Measurements from ENCODE around the gene AIPL1.

The AIPL1 gene

DNA sequence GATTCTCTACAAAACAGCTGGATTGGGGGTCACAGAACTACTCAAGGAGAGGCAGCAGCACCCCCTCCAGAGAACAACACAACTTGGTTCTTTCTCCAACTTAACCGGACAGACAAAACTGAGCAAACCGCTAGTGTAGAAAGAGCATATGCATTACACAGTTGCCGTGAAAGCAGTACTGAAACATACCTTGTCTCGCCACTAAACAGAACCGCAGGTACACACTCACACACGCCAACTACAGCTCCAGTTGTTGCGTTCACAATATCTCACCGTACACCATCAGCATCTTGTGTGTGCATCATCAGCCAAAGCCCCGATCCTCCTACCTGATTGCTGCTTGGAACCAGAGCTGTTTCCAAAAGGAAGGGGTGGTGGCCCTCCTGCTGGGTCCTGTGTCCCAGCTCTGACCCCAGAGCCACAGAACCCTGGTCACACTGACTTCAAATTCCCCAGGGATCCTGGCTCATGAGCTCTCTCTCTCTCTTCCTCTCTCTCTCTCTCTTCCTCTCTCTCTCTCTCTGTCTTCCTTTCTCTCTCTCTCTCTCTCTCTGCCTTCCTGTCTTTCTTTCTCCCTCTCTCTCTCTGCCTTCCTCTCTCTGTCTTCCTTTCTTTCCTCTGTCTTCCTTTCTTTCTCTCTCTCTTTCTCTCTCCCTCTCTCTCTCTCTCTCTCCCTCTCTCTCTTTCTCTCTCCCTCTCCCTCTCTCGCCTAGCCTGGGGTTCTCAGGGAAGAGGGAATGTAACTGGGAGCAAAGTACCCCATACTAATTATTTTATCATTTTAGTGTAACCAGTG is 17.7 kb upstream of the AIPL1 start:
- Histone ChIP-seq H4K20me1 (ENCODE audit: low read depth, low read length) (no peaks in the 10 kb centered on the region), H3K9me3 (ENCODE audit: insufficient read depth, low read length) (no peaks in the 10 kb centered on the region), H3K79me2 (ENCODE audit: insufficient read depth, low read length) (no peaks in the 10 kb centered on the region), H3K9me2 (replicated peaks; ENCODE audit: insufficient read depth, low read length) (no peaks in the 10 kb centered on the region), H2AFZ (ENCODE audit: low read depth, low read length, severe bottlenecking) (no peak overlapping the region), H3K27ac (ENCODE audit: low read depth, low read length) (no peak overlapping the region), H3K27me3 (ENCODE audit: low read length) (no peaks in the 10 kb centered on the region; the same call in 1 of the 2 replicates), H3K4me3 (ENCODE audit: insufficient read depth, low read length, poor library complexity, severe bottlenecking) (no peak overlapping the region), H3K9ac (ENCODE audit: low read length) (no peak overlapping the region), H3K36me3 (ENCODE audit: low read length) (no peaks in the 10 kb centered on the region), H3F3A (ENCODE audit: insufficient read depth) (no peaks in the 10 kb centered on the region), H3K4me2 (ENCODE audit: low read depth, low read length, poor library complexity, severe bottlenecking) (no peak overlapping the region)
- TF ChIP-seq EZH2phosphoT487 (conservative IDR thresholded peaks at IDR 0.05; ENCODE audit: low read length), result no peak
- TF ChIP-seq, protein P1, sequence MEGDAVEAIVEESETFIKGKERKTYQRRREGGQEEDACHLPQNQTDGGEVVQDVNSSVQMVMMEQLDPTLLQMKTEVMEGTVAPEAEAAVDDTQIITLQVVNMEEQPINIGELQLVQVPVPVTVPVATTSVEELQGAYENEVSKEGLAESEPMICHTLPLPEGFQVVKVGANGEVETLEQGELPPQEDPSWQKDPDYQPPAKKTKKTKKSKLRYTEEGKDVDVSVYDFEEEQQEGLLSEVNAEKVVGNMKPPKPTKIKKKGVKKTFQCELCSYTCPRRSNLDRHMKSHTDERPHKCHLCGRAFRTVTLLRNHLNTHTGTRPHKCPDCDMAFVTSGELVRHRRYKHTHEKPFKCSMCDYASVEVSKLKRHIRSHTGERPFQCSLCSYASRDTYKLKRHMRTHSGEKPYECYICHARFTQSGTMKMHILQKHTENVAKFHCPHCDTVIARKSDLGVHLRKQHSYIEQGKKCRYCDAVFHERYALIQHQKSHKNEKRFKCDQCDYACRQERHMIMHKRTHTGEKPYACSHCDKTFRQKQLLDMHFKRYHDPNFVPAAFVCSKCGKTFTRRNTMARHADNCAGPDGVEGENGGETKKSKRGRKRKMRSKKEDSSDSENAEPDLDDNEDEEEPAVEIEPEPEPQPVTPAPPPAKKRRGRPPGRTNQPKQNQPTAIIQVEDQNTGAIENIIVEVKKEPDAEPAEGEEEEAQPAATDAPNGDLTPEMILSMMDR (IDR thresholded peaks at IDR 0.05; ENCODE audit: insufficient read depth, low read length, poor library complexity, severe bottlenecking), result no peak

DNA sequence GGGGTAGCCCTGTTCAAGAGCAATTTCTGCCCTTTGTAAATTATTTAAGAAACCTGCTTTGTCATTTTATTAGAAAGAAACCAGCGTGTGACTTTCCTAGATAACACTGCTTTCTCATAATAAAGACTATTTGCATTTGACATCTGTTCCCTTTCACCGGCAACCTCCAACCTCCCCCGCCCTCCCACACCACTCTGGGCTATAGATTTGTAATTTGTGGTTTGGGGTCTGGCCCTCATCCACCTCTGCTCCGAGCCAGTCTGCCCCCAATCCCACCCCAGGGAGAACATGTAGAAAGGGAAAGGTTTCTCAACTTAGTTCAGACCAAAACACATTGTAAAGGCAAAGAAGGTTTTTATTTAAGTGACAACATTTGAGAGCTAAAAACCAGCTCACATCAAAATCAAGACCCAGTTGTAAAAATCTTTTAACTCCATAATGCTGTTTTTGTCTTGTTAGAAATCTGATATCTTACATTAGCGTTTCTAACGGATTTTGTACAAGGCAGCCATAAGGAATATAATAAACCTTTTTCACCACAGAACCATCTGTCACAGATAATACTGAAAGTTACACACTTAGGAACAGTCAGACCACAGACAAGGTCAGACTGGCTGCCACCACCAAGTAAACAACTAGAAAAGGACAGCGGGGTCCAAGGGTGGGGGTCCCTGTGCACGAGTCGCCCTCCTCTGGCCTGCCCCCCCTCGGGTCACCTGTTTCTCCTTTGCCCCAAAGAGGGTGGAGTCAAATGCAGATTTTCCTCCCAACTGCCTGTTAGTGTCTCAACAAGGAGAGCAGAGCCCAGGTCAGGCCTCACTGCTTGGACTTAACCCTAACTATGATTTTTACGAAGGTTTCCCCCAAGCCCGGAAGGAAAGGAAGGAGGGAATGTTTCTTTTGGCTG is 16.3 kb upstream of the AIPL1 start:
- Histone ChIP-seq H3K4me2 (ENCODE audit: low read depth, low read length, poor library complexity, severe bottlenecking) (no peak overlapping the region), H2AFZ (ENCODE audit: low read depth, low read length, severe bottlenecking) (no peak overlapping the region), H3K9me3 (ENCODE audit: insufficient read depth, low read length) (no peaks in the 10 kb centered on the region), H3K9me2 (replicated peaks; ENCODE audit: insufficient read depth, low read length) (no peaks in the 10 kb centered on the region), H3K9ac (ENCODE audit: low read length) (no peak overlapping the region), H3K27ac (ENCODE audit: low read depth, low read length) (no peak overlapping the region), H3K27me3 (ENCODE audit: low read length) (no peaks in the 10 kb centered on the region; the same call in 1 of the 2 replicates), H4K20me1 (ENCODE audit: low read depth, low read length) (no peaks in the 10 kb centered on the region), H3K79me2 (ENCODE audit: insufficient read depth, low read length) (no peaks in the 10 kb centered on the region), H3K36me3 (ENCODE audit: low read length) (no peaks in the 10 kb centered on the region), H3F3A (ENCODE audit: insufficient read depth) (no peaks in the 10 kb centered on the region), H3K4me3 (ENCODE audit: insufficient read depth, low read length, poor library complexity, severe bottlenecking) (no peak overlapping the region)
- TF ChIP-seq, protein P1 (IDR thresholded peaks at IDR 0.05; ENCODE audit: insufficient read depth, low read length, poor library complexity, severe bottlenecking), result no peak
- TF ChIP-seq EZH2phosphoT487 (conservative IDR thresholded peaks at IDR 0.05; ENCODE audit: low read length), result no peak

DNA sequence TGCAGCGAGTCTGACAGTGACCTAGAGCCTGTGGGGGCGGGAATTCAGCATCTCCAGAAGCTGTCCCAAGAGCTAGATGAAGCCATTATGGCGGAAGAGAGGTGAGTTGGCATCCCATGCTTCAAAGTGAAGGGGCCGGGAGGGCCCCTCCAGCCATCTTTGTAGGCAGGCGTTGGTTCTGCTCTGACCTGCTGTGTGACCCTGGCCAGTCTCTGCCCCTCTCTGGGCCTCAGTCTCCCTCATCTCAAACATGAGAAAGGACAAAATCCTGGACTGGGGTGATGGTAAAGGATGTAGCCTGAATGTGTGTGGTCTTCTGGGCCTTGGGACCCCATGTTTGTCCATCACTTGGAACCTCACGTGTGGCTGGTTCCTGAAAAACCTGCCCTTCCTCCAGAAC is 14.4 kb upstream of the AIPL1 start:
- Histone ChIP-seq H4K20me1 (ENCODE audit: low read depth, low read length) (no peaks in the 10 kb centered on the region), H3F3A (ENCODE audit: insufficient read depth) (no peaks in the 10 kb centered on the region), H3K79me2 (ENCODE audit: insufficient read depth, low read length) (no peaks in the 10 kb centered on the region), H3K4me2 (ENCODE audit: low read depth, low read length, poor library complexity, severe bottlenecking) (no peak overlapping the region), H3K9me2 (replicated peaks; ENCODE audit: insufficient read depth, low read length) (no peaks in the 10 kb centered on the region), H3K9me3 (ENCODE audit: insufficient read depth, low read length) (no peaks in the 10 kb centered on the region), H3K27me3 (ENCODE audit: low read length) (no peaks in the 10 kb centered on the region; the same call in 1 of the 2 replicates), H3K9ac (ENCODE audit: low read length) (no peak overlapping the region), H3K36me3 (ENCODE audit: low read length) (no peaks in the 10 kb centered on the region), H3K4me3 (ENCODE audit: insufficient read depth, low read length, poor library complexity, severe bottlenecking) (no peak overlapping the region), H3K27ac (ENCODE audit: low read depth, low read length) (no peak overlapping the region), H2AFZ (ENCODE audit: low read depth, low read length, severe bottlenecking) (no peak overlapping the region)
- TF ChIP-seq, protein P1 (IDR thresholded peaks at IDR 0.05; ENCODE audit: insufficient read depth, low read length, poor library complexity, severe bottlenecking), result no peak
- no peak for TF ChIP-seq EZH2phosphoT487 (conservative IDR thresholded peaks at IDR 0.05; ENCODE audit: low read length)
